ENCODE measurements around the gene NOL9. TPM values are rescaled to one million over a fixed set of nuclear protein-coding genes. Genes with fewer than 3 reads are reported as not detected.

The NOL9 gene
- total and polyA plus RNA-seq, 10 of the 15 experiments (the other 5 are each of a cell fraction or from before 2014, with no cell fraction given), result 3.9 to 35.9 (median 23.0) TPM

DNA sequence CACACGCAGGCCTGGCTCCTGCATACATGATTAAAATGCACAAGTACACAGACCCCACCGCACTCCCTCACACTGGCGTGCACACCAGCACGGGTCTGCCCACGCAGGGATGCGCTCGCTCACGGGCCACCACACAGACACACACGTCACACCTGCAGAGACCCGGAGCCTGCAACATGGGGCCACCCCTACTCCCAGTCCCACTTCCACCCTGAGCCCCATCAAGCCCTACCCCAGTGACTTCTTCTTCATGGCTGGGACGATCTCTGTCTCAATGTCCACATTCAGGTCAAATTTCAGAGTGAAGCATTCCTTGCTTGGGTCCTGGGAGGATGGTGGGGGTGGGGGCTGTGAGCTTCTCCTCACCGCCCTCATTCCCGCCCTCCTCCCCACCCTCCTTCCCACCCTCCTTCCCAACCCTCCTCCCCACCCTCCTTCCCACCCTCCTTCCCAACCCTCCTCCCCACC, 79.5 kb downstream of the NOL9 start:
- 34% methylated on average over 13 of the region's 13 CpGs for WGBS (ENCODE audit: insufficient coverage, insufficient replicate concordance, low lambda C conversion rate, missing lambda C conversion rate)
- ChIA-PET RAD21 (ENCODE audit: unreplicated experiment) (no interaction called here), CTCF (no interaction called here), SMC1A (ENCODE audit: uncharacterized antibody, unreplicated experiment) (no interaction called here), POLR2A (no interaction called here)
- Histone ChIP-seq H3K4me2 (ENCODE audit: control insufficient read depth, insufficient read depth) (no peak overlapping the region), H3K27me3 (replicated peaks in 1 of 2; ENCODE audit: control insufficient read depth in 2 of 2, insufficient read depth in 2 of 2, low read length in 1 of 2) (no peaks in the 10 kb centered on the region), H3K9me3 (replicated peaks; ENCODE audit: control insufficient read depth, insufficient read depth, low read length) (no peaks in the 10 kb centered on the region), H3K36me3 (ENCODE audit: control insufficient read depth in 2 of 2, insufficient read depth in 2 of 2, low read length in 1 of 2) (no peaks in the 10 kb centered on the region), H3K27ac (ENCODE audit: control insufficient read depth, insufficient read depth) (no peak overlapping the region), H4K20me1 (ENCODE audit: control insufficient read depth, insufficient read depth) (no peaks in the 10 kb centered on the region), H3K9ac (ENCODE audit: control insufficient read depth, insufficient read depth, low read length) (no peak overlapping the region), H3K4me3 (no peak overlapping the region), H3K79me2 (ENCODE audit: control insufficient read depth, insufficient read depth, low read length) (no peaks in the 10 kb centered on the region), H2AFZ (ENCODE audit: control insufficient read depth, low read depth, low read length) (no peak overlapping the region), H3K4me1 (ENCODE audit: control insufficient read depth, insufficient read depth, low read length) (no peaks in the 10 kb centered on the region)
- FAIRE-seq (no peak), ATAC-seq (no peak), DNase-seq (ENCODE audit: low read depth, low spot score) (no peak)
- in situ Hi-C loops (cut with MboI) (loop anchor here (25.0 kb wide), 1 partner anchor 737 kb away; no protein-coding TSS in a partner anchor), intact Hi-C loops (cut with micrococcal nuclease; ENCODE audit: unreplicated experiment) (no loop called here)
- TF ChIP-seq ZBED1 (IDR thresholded peaks at IDR 0.05; ENCODE audit: borderline replicate concordance) (no peak), IKZF1 (conservative IDR thresholded peaks at IDR 0.05) (no peak), POU2F2 (IDR thresholded peaks at IDR 0.05; ENCODE audit: borderline replicate concordance, low read depth, low read length) (no peak)
- TF ChIP-seq, protein P1, sequence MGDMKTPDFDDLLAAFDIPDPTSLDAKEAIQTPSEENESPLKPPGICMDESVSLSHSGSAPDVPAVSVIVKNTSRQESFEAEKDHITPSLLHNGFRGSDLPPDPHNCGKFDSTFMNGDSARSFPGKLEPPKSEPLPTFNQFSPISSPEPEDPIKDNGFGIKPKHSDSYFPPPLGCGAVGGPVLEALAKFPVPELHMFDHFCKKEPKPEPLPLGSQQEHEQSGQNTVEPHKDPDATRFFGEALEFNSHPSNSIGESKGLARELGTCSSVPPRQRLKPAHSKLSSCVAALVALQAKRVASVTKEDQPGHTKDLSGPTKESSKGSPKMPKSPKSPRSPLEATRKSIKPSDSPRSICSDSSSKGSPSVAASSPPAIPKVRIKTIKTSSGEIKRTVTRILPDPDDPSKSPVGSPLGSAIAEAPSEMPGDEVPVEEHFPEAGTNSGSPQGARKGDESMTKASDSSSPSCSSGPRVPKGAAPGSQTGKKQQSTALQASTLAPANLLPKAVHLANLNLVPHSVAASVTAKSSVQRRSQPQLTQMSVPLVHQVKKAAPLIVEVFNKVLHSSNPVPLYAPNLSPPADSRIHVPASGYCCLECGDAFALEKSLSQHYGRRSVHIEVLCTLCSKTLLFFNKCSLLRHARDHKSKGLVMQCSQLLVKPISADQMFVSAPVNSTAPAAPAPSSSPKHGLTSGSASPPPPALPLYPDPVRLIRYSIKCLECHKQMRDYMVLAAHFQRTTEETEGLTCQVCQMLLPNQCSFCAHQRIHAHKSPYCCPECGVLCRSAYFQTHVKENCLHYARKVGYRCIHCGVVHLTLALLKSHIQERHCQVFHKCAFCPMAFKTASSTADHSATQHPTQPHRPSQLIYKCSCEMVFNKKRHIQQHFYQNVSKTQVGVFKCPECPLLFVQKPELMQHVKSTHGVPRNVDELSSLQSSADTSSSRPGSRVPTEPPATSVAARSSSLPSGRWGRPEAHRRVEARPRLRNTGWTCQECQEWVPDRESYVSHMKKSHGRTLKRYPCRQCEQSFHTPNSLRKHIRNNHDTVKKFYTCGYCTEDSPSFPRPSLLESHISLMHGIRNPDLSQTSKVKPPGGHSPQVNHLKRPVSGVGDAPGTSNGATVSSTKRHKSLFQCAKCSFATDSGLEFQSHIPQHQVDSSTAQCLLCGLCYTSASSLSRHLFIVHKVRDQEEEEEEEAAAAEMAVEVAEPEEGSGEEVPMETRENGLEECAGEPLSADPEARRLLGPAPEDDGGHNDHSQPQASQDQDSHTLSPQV (IDR thresholded peaks at IDR 0.05), result no peak
- BruUV-seq (replicated peaks), result no TSS peak
